Natural killer cell (primary cell): ENCODE measurements around the gene SMARCA5. TPM values are rescaled to one million over a fixed set of nuclear protein-coding genes. Genes with fewer than 3 reads are reported as not detected.

ENCODE experiments used
- ATAC-seq, 3 donors: fragments of 150-1000 bp in 2 of 3; fragments of 200-7000 bp in 1 of 3; cut with Tn5 transposase; 1 replicate in 1 of 3; 2 replicates in 2 of 3; pipeline ENCODE4 v1.10.0; 2021; ENCODE audit warnings: mild to moderate bottlenecking in 2 of 3, moderate library complexity in 2 of 3
- DNase-seq, 2 donors: peaks; one replicate each; pipeline versions ENCODE4 v3.0.0 to v3.0.0-alpha.2; 2013 to 2021; ENCODE audit warnings: mixed read lengths in 1 of 2
- H3K27ac ChIP-seq: one replicate; pipeline ENCODE4 v1.5.1; 2013; ENCODE audit warnings: mild to moderate bottlenecking, low read length
- H3K27me3 ChIP-seq: one replicate; pipeline ENCODE4 v1.6.1; 2013; ENCODE audit warnings: low read length; ENCODE audit not compliant: control insufficient read depth, insufficient read depth
- H3K36me3 ChIP-seq: one replicate; pipeline ENCODE4 v1.6.1; 2013; ENCODE audit warnings: low read length; ENCODE audit not compliant: control insufficient read depth, insufficient read depth
- H3K4me1 ChIP-seq: one replicate; pipeline ENCODE4 v1.6.1; 2013; ENCODE audit warnings: low read length; ENCODE audit not compliant: control insufficient read depth, insufficient read depth
- H3K4me3 ChIP-seq: one replicate; pipeline ENCODE4 v1.5.1; 2013; ENCODE audit warnings: low read length
- H3K9me3 ChIP-seq: one replicate; pipeline ENCODE4 v1.6.1; 2013; ENCODE audit warnings: low read length; ENCODE audit not compliant: control insufficient read depth, insufficient read depth
- H3K27ac Mint-ChIP-seq, 2 donors: one replicate each; pipeline ENCODE4 v1.8.0; 2022; ENCODE audit warnings: mild to moderate bottlenecking in 2 of 2, mixed read lengths in 2 of 2, moderate library complexity in 1 of 2
- H3K27me3 Mint-ChIP-seq, 2 donors: one replicate each; pipeline ENCODE4 v1.8.0; 2022; ENCODE audit warnings: low read depth in 2 of 2, mixed read lengths in 2 of 2
- H3K36me3 Mint-ChIP-seq: one replicate; pipeline ENCODE4 v1.8.0; 2022; ENCODE audit warnings: mixed read lengths
- H3K4me1 Mint-ChIP-seq, 2 donors: one replicate each; pipeline ENCODE4 v1.8.0; 2022; ENCODE audit warnings: mixed read lengths in 2 of 2
- H3K4me3 Mint-ChIP-seq: one replicate; pipeline ENCODE4 v1.8.0; 2022; ENCODE audit warnings: mild to moderate bottlenecking, moderate library complexity, mixed read lengths
- H3K9me3 Mint-ChIP-seq, 2 donors: one replicate each; pipeline ENCODE4 v1.8.0; 2022; ENCODE audit warnings: mixed read lengths in 2 of 2
- CTCF ChIP-seq: fragments of 200-600 bp; IDR thresholded peaks from one replicate; pipeline ENCODE4 v1.8.0; 2022; ENCODE audit warnings: antibody characterized with exemption
- WGBS: methylation state at CpG from one replicate; pipeline ENCODE4 v1.1.7; 2013; ENCODE audit warnings: missing lambda C conversion rate; ENCODE audit not compliant: insufficient coverage; 5-methylcytosine and 5-hydroxymethylcytosine counted together
- intact Hi-C: fragments of 100-400 bp; cut with micrococcal nuclease; formaldehyde crosslinking; loops from one replicate; pipeline ENCODE4 v1.14.2; 2022
- total RNA-seq, 4 donors: library from RNA; stranded (reverse); fragments of 120-200 nt in 1 of 4; gene quantifications; one replicate each; pipeline versions ENCODE4 v1.2.3 to v1.2.4, GENCODE V29; 2013 to 2022

Gene SMARCA5
- total RNA-seq, 3 donors from 2014 or later (not counting 1 experiment from before 2014, with no cell fraction given) = 42.5 to 53.8 (median 45.8) TPM

GRCh38 chr4:143558286-143558685, 44.8 kb downstream of the SMARCA5 start:
- H3K9me3 Mint-ChIP-seq = no peaks in the 10 kb centered on the region
- peak overlapping the region; percentile 96 for H3K4me3 Mint-ChIP-seq
- Histone ChIP-seq H3K9me3 (no peaks in the 10 kb centered on the region), H3K36me3 (peaks cover 10% of the 10 kb centered on the region), H3K4me3 (no peak overlapping the region), H3K4me1 (peaks cover 9% of the 10 kb centered on the region), H3K27me3 (no peaks in the 10 kb centered on the region), H3K27ac (no peak overlapping the region)
- H3K27ac Mint-ChIP-seq = peak overlapping the region; percentile 93 to 96
- intact Hi-C loops = no loop called here
- peaks cover 15 to 16% of the 10 kb centered on the region in 2 donors for H3K4me1 Mint-ChIP-seq
- no peak for DNase-seq
- no peak for TF ChIP-seq CTCF
- no peak for ATAC-seq
- 61% methylated on average over 2 of the region's 2 CpGs for WGBS
- H3K36me3 Mint-ChIP-seq = no peaks in the 10 kb centered on the region
- H3K27me3 Mint-ChIP-seq = peaks cover 0 to 3% of the 10 kb centered on the region in 2 donors

DNA sequence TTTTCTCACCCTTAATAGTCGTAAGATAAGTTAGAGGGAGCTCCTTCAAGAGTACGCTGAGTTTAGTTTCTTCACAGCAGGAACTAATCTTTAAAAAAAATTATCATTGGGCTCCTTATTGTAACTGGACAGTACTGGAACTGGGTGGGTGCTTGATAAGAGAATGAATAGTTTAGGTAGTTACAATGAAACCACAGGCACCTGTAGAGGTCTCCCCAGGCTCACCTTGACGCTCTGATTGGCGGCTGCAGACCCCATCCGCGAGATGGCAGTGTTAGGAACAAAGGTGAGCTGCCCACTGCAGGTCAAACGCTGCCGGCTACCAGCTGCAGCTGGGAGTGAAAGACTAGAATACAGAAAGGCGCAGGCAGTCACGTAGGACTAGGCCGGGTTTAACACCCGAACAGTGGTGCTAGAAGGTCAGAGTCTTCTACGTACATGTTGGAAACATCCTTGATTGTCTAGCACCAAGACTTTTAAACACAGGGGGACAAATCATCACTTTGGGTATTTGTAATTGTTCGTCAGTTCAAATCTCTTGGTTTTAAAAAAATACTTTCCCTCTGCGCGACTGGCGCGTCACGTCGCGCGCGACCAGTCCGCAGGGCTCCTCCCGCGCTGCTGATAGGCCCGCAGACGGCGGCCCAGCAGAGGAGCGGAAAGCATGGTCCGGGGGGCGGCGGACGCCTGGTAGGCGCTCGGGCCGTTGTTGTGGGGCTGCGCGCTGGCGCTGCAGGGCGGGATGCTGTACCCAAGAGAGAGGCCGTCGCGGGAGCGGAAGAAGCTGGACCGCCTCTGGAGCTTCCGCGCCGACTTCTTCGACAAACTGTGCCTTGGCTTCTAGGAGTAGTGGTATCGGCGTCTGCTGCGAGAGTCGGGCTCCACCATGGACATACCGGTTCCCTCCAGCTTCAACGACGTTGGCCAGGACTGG, 45.6 kb downstream of the SMARCA5 start:
- Mint-ChIP-seq H3K9me3 (no peaks in the 10 kb centered on the region), H3K4me1 (peaks cover 15 to 16% of the 10 kb centered on the region in 2 donors), H3K4me3 (peak overlapping the region; percentile 96), H3K36me3 (no peaks in the 10 kb centered on the region), H3K27ac (peak overlapping the region; percentile 93 to 96), H3K27me3 (peaks cover 0 to 3% of the 10 kb centered on the region in 2 donors)
- Histone ChIP-seq H3K4me3 (peak overlapping the region; percentile 60), H3K36me3 (peaks cover 5% of the 10 kb centered on the region), H3K27me3 (no peaks in the 10 kb centered on the region), H3K27ac (peak overlapping the region; percentile 74), H3K9me3 (no peaks in the 10 kb centered on the region), H3K4me1 (peaks cover 9% of the 10 kb centered on the region)
- intact Hi-C loops = no loop called here
- WGBS = 1% methylated on average over 57 of the region's 57 CpGs
- peak; percentile 89 to 92 (median 92) for ATAC-seq
- peak; percentile 53 to 78 for DNase-seq
- no peak for TF ChIP-seq CTCF

DNA sequence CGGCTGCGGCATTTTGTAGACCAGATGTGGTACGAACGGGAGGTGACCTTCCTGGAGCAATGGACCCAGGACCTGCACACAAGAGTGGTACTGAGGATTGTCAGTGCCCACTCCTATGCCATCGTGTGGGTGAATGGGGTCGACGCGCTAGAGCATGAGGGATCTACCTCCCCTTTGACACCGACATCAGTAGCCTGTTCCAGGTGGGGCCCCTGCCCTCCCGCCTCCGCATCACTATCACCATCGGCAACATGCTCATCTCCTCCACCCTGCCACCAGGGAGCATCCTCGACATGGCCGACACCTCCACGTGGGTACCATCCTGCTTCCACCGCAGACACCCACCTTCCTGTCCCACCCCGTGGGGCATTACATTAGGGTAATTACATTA, 46.2 kb downstream of the SMARCA5 start:
- intact Hi-C loops = no loop called here
- Mint-ChIP-seq H3K27me3 (peaks cover 0 to 3% of the 10 kb centered on the region in 2 donors), H3K4me3 (peak overlapping the region; percentile 96), H3K9me3 (no peaks in the 10 kb centered on the region), H3K36me3 (no peaks in the 10 kb centered on the region), H3K27ac (peak overlapping the region; percentile 93 to 96), H3K4me1 (peaks cover 15 to 16% of the 10 kb centered on the region in 2 donors)
- H3K4me3 ChIP-seq = peak overlapping the region; percentile 60
- no peak for TF ChIP-seq CTCF
- 51% methylated on average over 16 of the region's 17 CpGs for WGBS
- H3K27ac ChIP-seq = peak overlapping the region; percentile 74
- ATAC-seq (no peak), DNase-seq (peak in 1 of 2 donors; percentile 32)
- no peaks in the 10 kb centered on the region for H3K36me3 ChIP-seq
- H3K4me1 ChIP-seq = peaks cover 9% of the 10 kb centered on the region
- H3K9me3 ChIP-seq = no peaks in the 10 kb centered on the region
- H3K27me3 ChIP-seq = no peaks in the 10 kb centered on the region
